WTC11 (cell line): ENCODE data around the gene CALHM4. TPM values are rescaled to one million over a fixed set of nuclear protein-coding genes. Genes with fewer than 3 reads are reported as not detected.
A peak's percentile ranks its signal among the peaks of the same experiment; 100 is the strongest.

ENCODE experiments used
- ATAC-seq: fragments of 200-7000 bp; cut with Tn5 transposase; 2 replicates; pipeline ENCODE4 v1.10.0; 2021; ENCODE audit warnings: mild to moderate bottlenecking, moderate library complexity
- CTCF ChIA-PET: fragments of 300-600 bp; sonication (Branson Sonifier 250); formaldehyde crosslinking; loops from one replicate; lab custom pipeline; 2021; ENCODE audit warnings: antibody characterized with exemption; lab: Charles Lee
- POLR2A ChIA-PET: fragments of 350-600 bp; sonication (Branson Sonifier 250); formaldehyde crosslinking; loops from one replicate; lab custom pipeline; 2021; ENCODE audit warnings: antibody characterized with exemption; lab: Charles Lee
- DNase-seq: peaks from one replicate; pipeline ENCODE4 v3.0.0; 2021; ENCODE audit warnings: low spot score
- H3K27ac Mint-ChIP-seq: 2 replicates; pipeline ENCODE4 v1.8.0; 2021; ENCODE audit warnings: mixed read lengths
- H3K27me3 Mint-ChIP-seq: 2 replicates; pipeline ENCODE4 v1.8.0; 2021; ENCODE audit warnings: low read depth, mild to moderate bottlenecking, moderate library complexity, mixed read lengths
- H3K36me3 Mint-ChIP-seq: 2 replicates; pipeline ENCODE4 v1.8.0; 2021; ENCODE audit warnings: mixed read lengths
- H3K4me1 Mint-ChIP-seq: 2 replicates; pipeline ENCODE4 v1.8.0; 2022; ENCODE audit warnings: mixed read lengths
- H3K4me3 Mint-ChIP-seq: 2 replicates; pipeline ENCODE4 v1.8.0; 2021; ENCODE audit warnings: mild to moderate bottlenecking, moderate library complexity, mixed read lengths
- H3K9me3 Mint-ChIP-seq: 2 replicates; pipeline ENCODE4 v1.8.0; 2021; ENCODE audit warnings: mixed read lengths
- FOXK1 ChIP-seq: sonication (generic); formaldehyde crosslinking; IDR thresholded peaks from 2 replicates; pipeline ENCODE4 v1.8.0; 2022; ENCODE audit warnings: mild to moderate bottlenecking, moderate library complexity, missing genetic modification reagents
- GTF2I ChIP-seq: fragments of 250-450 bp; sonication (Bioruptor Pico); conservative IDR thresholded peaks from 2 replicates; pipeline ENCODE4 v1.4.0; 2021; ENCODE audit warnings: mild to moderate bottlenecking
- HMGA2 ChIP-seq: fragments of 250-450 bp; sonication (Bioruptor Pico); IDR thresholded peaks from 2 replicates; pipeline ENCODE4 v1.4.0; 2021; ENCODE audit warnings: mild to moderate bottlenecking, moderate library complexity
- IRF2 ChIP-seq: sonication (generic); formaldehyde crosslinking; IDR thresholded peaks from 2 replicates; pipeline ENCODE4 v1.8.0; 2022; ENCODE audit warnings: low read depth, missing genetic modification reagents, borderline replicate concordance
- MXD4 ChIP-seq: fragments of 250-450 bp; sonication (Bioruptor Pico); IDR thresholded peaks from 2 replicates; pipeline ENCODE4 v1.8.0; 2021; ENCODE audit warnings: mild to moderate bottlenecking, moderate library complexity, borderline replicate concordance
- NR2C2 ChIP-seq: sonication (generic); formaldehyde crosslinking; IDR thresholded peaks from 2 replicates; pipeline ENCODE4 v1.8.0; 2022; ENCODE audit warnings: mild to moderate bottlenecking, missing genetic modification reagents
- ZNF232 ChIP-seq: sonication (generic); formaldehyde crosslinking; IDR thresholded peaks from 2 replicates; pipeline ENCODE4 v1.8.0; 2022; ENCODE audit warnings: mild to moderate bottlenecking, missing genetic modification reagents
- total RNA-seq: library from RNA; stranded (reverse); gene quantifications from 3 replicates; pipeline ENCODE4 v1.2.3, GENCODE V29; 2021
- TF ChIP-seq, protein P1 (sequence below): sonication (generic); formaldehyde crosslinking; IDR thresholded peaks from 2 replicates; pipeline ENCODE4 v1.8.0; 2022; ENCODE audit warnings: mild to moderate bottlenecking, missing genetic modification reagents
- TF ChIP-seq, protein P2 (sequence below): sonication (generic); formaldehyde crosslinking; IDR thresholded peaks from 2 replicates; pipeline ENCODE4 v1.8.1; 2022; ENCODE audit warnings: mild to moderate bottlenecking, moderate library complexity, missing genetic modification reagents
- TF ChIP-seq, protein P3 (sequence below): sonication (generic); formaldehyde crosslinking; IDR thresholded peaks from 2 replicates; pipeline ENCODE4 v1.8.0; 2022; ENCODE audit warnings: missing genetic modification reagents
- TF ChIP-seq, protein P4 (sequence below): sonication (generic); formaldehyde crosslinking; conservative IDR thresholded peaks from 2 replicates; pipeline ENCODE4 v1.8.1; 2023; ENCODE audit warnings: mild to moderate bottlenecking, low read depth, missing genetic modification reagents, moderate library complexity
- TF ChIP-seq, protein P5 (sequence below): sonication (generic); formaldehyde crosslinking; IDR thresholded peaks from 2 replicates; pipeline ENCODE4 v1.8.0; 2022; ENCODE audit warnings: mild to moderate bottlenecking, missing genetic modification reagents
- TF ChIP-seq, protein P6 (sequence below): sonication (generic); formaldehyde crosslinking; IDR thresholded peaks from 2 replicates; pipeline ENCODE4 v1.8.1; 2023; ENCODE audit warnings: mild to moderate bottlenecking, missing genetic modification reagents, borderline replicate concordance
- TF ChIP-seq, protein P7 (sequence below): sonication (generic); formaldehyde crosslinking; IDR thresholded peaks from 2 replicates; pipeline ENCODE4 v1.8.1; 2023; ENCODE audit warnings: mild to moderate bottlenecking, missing genetic modification reagents, moderate library complexity
- TF ChIP-seq, protein P8 (sequence below): fragments of 250-450 bp; sonication (Bioruptor Pico); IDR thresholded peaks from 2 replicates; pipeline ENCODE4 v1.9.0; 2021; ENCODE audit warnings: mild to moderate bottlenecking

CALHM4 gene
- total RNA-seq, 1 experiment from 2014 or later = not detected

DNA sequence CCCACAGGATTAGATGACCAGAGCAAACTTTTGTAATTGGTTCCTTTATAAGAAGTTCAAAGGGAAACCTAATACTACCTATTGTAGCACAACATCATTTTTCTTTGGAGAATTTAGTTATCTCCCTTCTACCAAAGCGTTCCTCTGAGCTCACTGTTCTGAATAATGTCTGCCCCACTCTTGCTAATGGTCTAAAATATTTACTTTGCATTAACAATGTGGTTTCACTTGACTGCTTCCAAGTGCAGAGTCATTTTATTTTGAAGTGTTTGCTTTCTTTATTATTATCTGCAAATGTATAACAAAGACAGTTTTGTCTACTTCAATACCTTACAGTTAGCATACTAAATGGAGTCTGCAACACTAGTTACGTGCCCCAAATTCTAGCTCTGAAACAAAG is 23.1 kb upstream of the CALHM4 start:
- POLR2A ChIA-PET = no interaction called here

DNA sequence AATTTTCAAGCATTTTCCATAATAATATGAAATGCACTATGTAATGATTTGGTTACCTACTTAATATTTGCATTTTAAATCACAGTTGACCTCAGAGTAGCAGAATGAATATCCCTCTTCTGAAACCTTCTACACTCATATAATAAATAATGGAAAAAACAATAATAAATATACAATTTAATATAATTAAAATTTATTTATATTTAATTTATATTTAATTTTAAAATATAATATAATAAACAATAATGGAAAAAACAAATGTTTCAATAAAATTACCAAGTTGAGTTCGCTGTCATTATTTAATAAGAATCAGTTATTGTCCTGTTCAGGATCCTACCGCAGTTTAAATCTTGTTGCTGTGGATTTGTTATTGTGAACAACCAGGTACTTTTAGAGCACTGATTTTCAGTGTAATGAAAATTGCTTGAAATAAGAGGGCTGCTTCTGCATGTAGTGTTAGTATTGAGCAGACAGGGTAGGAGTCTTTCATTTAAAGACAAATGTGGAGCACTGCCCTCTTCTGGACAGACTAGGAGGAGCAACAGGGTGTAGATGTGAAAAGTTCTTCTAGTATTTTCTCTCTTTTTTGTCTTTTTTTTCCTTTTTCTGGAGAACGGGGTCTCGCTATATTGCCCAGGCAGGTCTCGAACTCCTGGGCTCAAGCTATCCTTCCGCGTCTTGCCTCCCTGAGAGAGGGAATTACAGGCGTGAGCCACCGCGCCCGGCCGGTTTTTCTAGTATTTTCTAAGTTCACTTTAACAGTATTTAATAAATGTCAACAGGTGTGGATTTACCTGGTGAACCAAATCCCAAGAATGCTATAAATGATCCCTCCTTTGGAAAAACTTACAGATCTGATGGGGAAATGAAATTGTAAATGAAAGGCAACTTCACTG is 21.6 kb upstream of the CALHM4 start:
- ChIA-PET CTCF (interaction anchor here (1.3 to 3.8 kb wide), 6 partner anchors 10 to 263 kb away, joined by 3 to 65 read pairs (median 16); partner anchors contain the start of genes CALHM5 and TSPYL1), POLR2A (no interaction called here)
- Mint-ChIP-seq H3K36me3 (no peaks in the 10 kb centered on the region), H3K4me3 (no peak overlapping the region), H3K4me1 (peaks cover 49% of the 10 kb centered on the region), H3K27me3 (no peaks in the 10 kb centered on the region), H3K27ac (no peak overlapping the region), H3K9me3 (no peaks in the 10 kb centered on the region)
- DNase-seq (peak; percentile 79), ATAC-seq (peak; percentile 75)
- TF ChIP-seq ZNF232 (no peak), MXD4 (no peak), HMGA2 (CRISPR knock-in tag) (peak; percentile 99), GTF2I (CRISPR knock-in tag) (0 out of 2 replicates have a peak, but pooled peaks have one; percentile 11)
- TF ChIP-seq, protein P1, sequence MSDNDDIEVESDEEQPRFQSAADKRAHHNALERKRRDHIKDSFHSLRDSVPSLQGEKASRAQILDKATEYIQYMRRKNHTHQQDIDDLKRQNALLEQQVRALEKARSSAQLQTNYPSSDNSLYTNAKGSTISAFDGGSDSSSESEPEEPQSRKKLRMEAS (CRISPR knock-in tag) = no peak
- TF ChIP-seq, protein P2, sequence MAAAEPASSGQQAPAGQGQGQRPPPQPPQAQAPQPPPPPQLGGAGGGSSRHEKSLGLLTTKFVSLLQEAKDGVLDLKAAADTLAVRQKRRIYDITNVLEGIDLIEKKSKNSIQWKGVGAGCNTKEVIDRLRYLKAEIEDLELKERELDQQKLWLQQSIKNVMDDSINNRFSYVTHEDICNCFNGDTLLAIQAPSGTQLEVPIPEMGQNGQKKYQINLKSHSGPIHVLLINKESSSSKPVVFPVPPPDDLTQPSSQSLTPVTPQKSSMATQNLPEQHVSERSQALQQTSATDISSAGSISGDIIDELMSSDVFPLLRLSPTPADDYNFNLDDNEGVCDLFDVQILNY = no peak
- TF ChIP-seq, protein P3, sequence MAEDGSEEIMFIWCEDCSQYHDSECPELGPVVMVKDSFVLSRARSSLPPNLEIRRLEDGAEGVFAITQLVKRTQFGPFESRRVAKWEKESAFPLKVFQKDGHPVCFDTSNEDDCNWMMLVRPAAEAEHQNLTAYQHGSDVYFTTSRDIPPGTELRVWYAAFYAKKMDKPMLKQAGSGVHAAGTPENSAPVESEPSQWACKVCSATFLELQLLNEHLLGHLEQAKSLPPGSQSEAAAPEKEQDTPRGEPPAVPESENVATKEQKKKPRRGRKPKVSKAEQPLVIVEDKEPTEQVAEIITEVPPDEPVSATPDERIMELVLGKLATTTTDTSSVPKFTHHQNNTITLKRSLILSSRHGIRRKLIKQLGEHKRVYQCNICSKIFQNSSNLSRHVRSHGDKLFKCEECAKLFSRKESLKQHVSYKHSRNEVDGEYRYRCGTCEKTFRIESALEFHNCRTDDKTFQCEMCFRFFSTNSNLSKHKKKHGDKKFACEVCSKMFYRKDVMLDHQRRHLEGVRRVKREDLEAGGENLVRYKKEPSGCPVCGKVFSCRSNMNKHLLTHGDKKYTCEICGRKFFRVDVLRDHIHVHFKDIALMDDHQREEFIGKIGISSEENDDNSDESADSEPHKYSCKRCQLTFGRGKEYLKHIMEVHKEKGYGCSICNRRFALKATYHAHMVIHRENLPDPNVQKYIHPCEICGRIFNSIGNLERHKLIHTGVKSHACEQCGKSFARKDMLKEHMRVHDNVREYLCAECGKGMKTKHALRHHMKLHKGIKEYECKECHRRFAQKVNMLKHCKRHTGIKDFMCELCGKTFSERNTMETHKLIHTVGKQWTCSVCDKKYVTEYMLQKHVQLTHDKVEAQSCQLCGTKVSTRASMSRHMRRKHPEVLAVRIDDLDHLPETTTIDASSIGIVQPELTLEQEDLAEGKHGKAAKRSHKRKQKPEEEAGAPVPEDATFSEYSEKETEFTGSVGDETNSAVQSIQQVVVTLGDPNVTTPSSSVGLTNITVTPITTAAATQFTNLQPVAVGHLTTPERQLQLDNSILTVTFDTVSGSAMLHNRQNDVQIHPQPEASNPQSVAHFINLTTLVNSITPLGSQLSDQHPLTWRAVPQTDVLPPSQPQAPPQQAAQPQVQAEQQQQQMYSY (CRISPR knock-in tag) = no peak
- TF ChIP-seq, protein P4, sequence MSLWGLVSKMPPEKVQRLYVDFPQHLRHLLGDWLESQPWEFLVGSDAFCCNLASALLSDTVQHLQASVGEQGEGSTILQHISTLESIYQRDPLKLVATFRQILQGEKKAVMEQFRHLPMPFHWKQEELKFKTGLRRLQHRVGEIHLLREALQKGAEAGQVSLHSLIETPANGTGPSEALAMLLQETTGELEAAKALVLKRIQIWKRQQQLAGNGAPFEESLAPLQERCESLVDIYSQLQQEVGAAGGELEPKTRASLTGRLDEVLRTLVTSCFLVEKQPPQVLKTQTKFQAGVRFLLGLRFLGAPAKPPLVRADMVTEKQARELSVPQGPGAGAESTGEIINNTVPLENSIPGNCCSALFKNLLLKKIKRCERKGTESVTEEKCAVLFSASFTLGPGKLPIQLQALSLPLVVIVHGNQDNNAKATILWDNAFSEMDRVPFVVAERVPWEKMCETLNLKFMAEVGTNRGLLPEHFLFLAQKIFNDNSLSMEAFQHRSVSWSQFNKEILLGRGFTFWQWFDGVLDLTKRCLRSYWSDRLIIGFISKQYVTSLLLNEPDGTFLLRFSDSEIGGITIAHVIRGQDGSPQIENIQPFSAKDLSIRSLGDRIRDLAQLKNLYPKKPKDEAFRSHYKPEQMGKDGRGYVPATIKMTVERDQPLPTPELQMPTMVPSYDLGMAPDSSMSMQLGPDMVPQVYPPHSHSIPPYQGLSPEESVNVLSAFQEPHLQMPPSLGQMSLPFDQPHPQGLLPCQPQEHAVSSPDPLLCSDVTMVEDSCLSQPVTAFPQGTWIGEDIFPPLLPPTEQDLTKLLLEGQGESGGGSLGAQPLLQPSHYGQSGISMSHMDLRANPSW (CRISPR knock-in tag) = no peak

More for the DNA sequence above, 23.1 kb upstream of the CALHM4 start:
- CTCF ChIA-PET = interaction anchor here (0.6 to 1.2 kb wide), 3 partner anchors 120 to 262 kb away, joined by 4 read pairs; no protein-coding TSS in a partner anchor
- TF ChIP-seq, protein P5, sequence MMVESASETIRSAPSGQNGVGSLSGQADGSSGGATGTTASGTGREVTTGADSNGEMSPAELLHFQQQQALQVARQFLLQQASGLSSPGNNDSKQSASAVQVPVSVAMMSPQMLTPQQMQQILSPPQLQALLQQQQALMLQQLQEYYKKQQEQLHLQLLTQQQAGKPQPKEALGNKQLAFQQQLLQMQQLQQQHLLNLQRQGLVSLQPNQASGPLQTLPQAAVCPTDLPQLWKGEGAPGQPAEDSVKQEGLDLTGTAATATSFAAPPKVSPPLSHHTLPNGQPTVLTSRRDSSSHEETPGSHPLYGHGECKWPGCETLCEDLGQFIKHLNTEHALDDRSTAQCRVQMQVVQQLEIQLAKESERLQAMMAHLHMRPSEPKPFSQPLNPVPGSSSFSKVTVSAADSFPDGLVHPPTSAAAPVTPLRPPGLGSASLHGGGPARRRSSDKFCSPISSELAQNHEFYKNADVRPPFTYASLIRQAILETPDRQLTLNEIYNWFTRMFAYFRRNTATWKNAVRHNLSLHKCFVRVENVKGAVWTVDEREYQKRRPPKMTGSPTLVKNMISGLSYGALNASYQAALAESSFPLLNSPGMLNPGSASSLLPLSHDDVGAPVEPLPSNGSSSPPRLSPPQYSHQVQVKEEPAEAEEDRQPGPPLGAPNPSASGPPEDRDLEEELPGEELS = no peak
- TF ChIP-seq NR2C2 (no peak), HMGA2 (CRISPR knock-in tag) (no peak), IRF2 (CRISPR knock-in tag) (no peak), FOXK1 (CRISPR knock-in tag) (no peak)
- TF ChIP-seq, protein P6, sequence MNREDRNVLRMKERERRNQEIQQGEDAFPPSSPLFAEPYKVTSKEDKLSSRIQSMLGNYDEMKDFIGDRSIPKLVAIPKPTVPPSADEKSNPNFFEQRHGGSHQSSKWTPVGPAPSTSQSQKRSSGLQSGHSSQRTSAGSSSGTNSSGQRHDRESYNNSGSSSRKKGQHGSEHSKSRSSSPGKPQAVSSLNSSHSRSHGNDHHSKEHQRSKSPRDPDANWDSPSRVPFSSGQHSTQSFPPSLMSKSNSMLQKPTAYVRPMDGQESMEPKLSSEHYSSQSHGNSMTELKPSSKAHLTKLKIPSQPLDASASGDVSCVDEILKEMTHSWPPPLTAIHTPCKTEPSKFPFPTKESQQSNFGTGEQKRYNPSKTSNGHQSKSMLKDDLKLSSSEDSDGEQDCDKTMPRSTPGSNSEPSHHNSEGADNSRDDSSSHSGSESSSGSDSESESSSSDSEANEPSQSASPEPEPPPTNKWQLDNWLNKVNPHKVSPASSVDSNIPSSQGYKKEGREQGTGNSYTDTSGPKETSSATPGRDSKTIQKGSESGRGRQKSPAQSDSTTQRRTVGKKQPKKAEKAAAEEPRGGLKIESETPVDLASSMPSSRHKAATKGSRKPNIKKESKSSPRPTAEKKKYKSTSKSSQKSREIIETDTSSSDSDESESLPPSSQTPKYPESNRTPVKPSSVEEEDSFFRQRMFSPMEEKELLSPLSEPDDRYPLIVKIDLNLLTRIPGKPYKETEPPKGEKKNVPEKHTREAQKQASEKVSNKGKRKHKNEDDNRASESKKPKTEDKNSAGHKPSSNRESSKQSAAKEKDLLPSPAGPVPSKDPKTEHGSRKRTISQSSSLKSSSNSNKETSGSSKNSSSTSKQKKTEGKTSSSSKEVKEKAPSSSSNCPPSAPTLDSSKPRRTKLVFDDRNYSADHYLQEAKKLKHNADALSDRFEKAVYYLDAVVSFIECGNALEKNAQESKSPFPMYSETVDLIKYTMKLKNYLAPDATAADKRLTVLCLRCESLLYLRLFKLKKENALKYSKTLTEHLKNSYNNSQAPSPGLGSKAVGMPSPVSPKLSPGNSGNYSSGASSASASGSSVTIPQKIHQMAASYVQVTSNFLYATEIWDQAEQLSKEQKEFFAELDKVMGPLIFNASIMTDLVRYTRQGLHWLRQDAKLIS = no peak
- TF ChIP-seq, protein P7, sequence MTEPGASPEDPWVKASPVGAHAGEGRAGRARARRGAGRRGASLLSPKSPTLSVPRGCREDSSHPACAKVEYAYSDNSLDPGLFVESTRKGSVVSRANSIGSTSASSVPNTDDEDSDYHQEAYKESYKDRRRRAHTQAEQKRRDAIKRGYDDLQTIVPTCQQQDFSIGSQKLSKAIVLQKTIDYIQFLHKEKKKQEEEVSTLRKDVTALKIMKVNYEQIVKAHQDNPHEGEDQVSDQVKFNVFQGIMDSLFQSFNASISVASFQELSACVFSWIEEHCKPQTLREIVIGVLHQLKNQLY (CRISPR knock-in tag) = no peak
- TF ChIP-seq, protein P8, sequence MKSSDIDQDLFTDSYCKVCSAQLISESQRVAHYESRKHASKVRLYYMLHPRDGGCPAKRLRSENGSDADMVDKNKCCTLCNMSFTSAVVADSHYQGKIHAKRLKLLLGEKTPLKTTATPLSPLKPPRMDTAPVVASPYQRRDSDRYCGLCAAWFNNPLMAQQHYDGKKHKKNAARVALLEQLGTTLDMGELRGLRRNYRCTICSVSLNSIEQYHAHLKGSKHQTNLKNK (CRISPR knock-in tag) = no peak
- TF ChIP-seq, all 79 proteins: peak for 0
- Mint-ChIP-seq H3K27me3 (no peaks in the 10 kb centered on the region), H3K4me3 (no peak overlapping the region), H3K36me3 (no peaks in the 10 kb centered on the region), H3K4me1 (peaks cover 46% of the 10 kb centered on the region), H3K27ac (no peak overlapping the region), H3K9me3 (no peaks in the 10 kb centered on the region)
- no peak for ATAC-seq
- DNase-seq = no peak
